NCI-H1048 (cell line): ENCODE results near the gene GNAQ.

Experiments
- DNase-seq: peaks from one replicate; lab custom pipeline; 2025; lab: John Stamatoyannopoulos, UW

Gene GNAQ

DNA sequence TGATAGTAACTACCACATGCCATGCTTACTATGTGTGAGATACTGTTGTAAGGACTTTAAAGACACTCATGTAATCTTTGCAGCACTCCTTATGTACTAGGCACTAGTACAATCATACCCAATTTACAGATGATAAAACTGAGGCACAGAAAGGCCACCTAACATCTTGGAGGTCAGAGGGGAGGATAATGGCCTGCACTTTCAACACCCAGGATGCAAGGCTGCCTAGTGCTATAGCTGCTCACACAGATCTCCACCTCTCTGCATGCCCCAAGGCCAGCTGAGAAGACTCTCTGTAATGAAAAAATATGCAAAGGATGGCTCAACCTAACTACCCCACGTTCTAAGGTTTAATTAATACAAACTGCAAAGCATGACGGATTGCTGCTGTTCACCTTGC lies 57.2 kb downstream of the GNAQ start:
- no peak for DNase-seq

DNA sequence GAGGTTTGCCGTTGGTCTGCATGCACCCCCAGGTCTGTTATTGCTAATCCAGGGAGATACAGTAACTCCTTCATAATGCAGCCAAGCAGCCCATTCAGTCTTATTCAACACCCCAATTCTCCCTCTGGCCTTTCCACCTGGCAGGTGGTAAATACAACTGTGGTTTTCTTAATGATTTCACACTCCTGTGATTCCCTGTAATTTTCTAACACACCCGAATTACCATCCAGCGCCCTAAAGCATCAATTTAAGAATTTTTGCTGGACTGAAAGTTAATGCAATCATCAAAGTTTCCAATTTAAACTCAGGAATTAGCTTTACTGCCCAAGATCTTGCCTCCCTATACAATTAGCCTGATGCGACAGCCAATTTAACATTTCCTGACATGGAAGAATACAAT lies 62.5 kb downstream of the GNAQ start:
- DNase-seq, result no peak

DNA sequence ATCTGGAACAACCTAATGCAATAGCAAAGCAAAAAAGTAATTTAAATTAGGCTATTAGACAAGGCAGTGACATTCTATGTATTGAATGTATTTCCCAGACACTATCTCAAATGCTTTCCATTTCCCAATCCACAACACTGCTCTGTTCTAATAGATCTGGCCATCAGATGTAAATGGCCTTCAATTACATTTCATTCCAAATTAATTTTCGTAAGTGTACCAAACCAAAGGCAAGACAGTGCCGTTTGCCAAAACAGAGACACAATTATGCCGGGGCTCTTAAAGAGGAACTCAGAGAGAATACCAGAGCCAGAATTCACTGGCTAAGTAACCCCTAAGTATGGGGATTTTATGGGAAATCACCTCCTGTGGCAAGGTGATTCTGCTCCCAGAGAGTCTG lies 63.1 kb downstream of the GNAQ start:
- DNase-seq, result no peak

DNA sequence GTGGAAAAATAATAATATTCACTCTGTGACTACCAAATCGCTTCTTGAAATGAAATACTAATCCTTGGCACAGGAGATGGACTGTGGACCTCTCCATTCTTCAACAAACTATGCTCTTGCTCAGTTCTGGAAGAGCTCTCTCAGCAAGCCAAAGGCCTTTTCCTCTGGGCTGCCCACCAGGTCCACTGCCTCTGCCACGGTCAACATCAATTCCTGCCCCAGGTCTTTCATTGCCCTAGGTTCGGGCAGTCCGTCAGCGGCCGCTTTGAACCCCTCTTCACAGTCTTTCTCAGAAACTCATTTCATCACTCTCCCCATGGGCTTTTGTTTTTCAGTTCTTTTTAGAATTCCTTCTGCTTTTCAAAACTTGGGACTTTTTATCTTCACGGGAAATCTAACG lies 64.9 kb downstream of the GNAQ start:
- no peak for DNase-seq

DNA sequence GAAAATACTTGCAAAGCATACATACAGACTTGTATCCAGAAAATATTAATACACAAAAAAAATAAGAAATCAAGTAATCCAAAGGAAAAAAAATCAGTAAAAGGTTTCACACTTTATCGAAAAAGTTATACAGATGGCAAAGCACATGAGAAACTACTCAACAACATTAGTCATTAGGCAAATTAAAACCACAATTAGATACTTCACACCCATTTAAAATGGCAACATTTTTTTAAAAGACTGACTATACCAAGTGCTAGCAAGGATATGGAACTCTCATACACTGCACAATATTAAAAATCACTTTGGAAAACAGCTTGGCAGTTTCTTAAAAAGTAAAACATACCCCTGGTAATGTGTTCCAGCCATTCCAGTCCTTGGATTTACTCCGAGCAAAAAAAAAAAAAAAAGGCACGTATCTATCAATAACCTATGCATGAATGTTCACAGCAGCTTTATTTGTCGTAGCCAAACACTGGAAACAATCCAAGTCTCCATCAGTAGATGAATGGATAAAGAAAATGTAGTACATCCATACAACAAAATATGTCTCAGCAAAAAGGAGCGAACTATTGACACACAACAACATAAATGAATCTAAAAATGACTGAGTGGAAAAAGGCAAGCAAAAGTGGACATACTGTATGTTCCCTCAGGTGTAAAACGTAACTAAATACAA lies 66.0 kb downstream of the GNAQ start:
- DNase-seq, result no peak

DNA sequence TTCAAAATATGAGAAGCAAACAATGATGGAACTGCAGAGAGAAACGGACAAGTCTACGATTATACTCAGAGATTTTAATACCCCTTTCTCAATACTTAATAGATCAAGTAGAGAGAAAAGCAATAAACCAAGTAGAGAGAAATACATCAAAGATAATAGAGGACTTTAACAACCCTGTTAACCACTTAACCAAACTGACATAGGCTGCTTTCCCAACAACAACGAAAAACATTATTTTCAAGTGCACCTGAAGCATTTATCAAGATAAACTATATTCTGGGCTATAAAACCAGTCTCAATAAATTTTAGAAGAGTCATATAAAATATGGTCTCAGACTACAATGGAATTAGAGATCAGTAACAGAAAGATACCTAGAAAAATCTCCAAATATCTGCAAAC lies 67.4 kb downstream of the GNAQ start:
- DNase-seq, result no peak

DNA sequence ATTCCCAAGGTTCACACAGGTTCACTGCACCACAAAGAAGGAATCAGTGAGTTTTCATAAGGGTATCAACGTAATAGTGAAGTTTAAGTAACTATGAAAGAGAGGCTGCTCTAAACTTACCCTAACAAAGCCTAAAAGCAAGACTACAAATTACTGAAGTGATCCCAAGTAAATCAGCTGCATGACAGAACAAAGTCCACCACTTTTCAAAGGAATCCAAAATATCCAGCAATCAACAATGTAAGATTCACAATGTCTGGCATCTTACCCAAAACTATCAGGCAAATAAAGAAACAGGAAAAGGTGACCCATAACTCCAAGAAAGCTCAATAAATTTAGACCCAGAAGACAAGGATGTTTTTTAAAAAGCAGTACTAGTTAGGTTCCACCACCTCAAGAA lies 70.1 kb downstream of the GNAQ start:
- no peak for DNase-seq

DNA sequence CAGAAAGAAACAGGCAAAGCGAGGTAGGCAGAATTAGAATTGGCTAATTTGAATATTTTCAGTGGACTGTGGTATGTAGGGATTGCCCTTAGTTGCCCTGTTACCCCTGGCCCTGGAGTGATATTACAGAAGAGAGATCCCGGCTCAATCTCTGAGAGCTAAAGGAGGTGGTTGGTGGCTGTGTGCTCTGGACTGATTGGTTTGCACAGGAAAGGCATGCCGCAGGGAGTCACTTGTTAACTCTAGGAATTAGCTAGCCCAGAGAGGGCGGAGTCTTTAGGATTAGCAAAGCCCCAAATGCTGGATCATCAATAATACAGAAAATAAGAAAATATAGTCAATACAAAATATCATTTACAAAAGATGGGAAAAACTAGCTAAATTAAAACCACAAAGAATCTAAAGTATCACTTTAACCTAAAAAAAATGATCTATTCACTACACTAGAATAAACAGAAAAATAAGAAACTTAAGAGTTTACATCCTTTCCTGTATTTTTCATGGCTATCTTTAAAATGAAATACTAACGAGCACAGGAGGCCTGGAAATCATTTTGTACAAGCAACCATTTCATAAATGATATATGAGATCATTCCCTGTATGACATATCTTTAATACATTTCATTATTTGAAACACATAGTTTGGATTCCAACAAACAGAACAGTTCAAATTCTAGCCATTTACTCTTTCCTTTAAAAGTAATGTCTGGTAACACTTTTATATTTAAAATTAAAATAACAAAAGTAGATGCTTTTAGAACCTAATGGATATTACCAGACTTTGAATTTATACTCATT lies 71.1 kb downstream of the GNAQ start:
- DNase-seq, result no peak

DNA sequence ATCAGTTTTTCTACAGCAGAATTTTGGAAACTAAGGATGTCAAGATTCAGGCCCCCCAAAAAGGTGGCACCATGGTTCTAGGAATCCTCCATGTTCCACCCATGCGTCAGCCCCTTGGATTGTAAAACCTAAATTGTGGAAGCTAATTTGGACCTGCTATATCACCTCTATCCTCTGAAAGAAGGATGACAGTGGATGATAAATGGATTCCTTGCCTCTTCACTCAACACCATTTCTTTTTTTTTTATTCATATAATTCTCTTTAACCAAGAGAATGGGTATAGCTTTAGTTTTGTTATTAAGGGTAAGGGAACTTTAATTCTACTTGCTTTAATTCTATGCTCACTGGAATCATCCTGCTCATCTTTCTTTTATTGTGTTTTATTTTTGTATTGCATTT lies 71.8 kb downstream of the GNAQ start:
- DNase-seq, result no peak

DNA sequence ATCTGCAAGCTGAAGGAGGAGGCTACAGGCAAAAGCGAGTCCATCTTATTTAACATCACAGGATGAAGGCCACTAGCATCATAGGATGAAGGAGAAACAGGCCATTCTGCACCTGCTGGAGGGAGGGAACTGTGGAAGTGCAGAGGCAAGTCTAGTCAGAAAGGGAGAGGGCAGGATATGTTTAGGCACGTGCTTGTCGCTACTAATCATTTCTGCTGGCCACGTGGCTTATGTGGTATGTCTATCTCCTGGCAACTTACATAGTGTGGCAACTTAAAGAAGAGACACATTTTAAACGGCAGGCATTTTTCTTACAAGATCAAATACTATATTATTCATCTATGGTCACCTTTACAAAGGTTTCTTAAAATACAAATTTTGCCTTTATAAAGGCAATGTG lies 74.0 kb downstream of the GNAQ start:
- no peak for DNase-seq

DNA sequence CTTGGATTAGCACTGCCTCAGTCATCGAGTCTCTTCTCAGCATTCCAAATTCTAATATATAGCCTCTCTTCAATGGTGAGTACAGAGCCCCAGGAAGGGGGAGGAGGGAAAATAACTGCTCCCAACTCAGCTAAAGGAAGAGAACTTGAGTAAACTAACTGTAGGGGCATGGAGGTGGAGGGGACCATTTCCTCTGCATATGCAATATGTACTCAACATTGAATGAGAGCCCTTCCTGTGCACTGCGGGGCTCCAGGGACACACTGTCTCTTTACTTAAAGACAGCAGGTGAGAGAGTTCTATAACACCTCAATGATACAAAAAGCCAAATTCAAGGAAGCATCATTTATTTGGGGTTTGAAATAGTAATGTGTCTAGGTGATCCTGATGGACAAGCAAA lies 75.1 kb downstream of the GNAQ start:
- DNase-seq, result no peak

DNA sequence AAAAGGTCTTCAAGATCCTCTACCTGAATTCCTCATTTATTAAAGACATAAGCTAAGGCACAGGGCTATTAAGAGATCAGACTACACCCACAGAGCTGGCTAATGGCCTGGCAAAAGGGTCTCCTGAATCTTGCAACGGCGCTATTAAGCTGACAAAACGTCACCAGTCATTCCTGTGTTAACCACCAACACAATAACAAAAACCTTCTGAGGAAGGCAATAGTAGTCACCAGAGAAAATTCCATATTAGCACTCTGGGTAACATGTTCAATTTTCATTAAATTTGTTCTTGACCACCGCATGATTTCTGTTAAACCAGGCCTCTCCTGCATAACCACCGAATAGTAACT lies 77.0 kb downstream of the GNAQ start:
- no peak for DNase-seq

DNA sequence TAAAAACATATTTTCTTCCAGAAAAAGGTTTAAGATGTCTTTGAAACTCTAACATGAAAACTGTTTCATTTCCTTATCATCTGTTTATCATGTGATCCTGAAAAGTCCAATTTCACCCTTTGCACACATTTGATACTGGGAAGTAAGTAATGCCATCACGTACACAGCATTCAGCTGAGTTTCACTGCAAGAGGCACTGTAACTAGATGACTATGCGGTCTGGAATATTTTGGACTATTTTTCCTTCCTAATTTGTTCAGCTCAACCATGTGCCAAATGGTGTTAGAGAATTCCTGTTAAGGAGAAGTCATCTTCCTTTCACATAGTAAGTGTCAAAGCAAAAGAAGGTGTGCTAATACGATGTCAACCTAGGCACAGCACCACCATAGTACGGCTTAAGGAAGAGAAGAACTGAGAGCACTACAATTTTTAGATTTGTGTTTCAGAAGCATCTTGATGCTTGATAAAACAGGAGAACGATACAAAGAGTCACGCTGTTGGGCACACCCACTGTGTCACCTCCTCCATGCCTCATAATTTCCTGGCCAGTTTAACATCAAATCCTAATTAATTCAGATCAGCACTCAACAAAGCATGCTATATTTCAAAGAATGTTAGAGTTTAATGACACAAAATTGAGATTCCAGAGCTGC lies 77.5 kb downstream of the GNAQ start:
- no peak for DNase-seq

DNA sequence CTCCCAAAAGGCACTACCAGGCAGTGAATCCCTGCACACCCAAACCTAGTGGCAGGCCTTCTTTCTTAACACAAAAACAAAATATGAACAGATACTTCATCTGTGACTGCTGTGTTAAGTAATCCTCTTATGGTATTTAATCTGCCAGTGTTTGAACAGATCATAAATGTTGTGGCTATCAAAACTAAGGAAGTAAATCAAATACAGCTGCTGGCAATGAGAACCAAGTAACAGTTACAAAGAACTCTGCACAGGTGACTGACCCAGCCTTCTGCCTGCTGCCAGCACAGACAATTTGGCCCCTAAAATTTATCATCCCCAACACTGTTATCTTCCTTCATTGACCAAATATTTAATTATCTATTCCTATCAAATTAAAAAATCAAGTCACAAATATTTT lies 78.0 kb downstream of the GNAQ start:
- no peak for DNase-seq

DNA sequence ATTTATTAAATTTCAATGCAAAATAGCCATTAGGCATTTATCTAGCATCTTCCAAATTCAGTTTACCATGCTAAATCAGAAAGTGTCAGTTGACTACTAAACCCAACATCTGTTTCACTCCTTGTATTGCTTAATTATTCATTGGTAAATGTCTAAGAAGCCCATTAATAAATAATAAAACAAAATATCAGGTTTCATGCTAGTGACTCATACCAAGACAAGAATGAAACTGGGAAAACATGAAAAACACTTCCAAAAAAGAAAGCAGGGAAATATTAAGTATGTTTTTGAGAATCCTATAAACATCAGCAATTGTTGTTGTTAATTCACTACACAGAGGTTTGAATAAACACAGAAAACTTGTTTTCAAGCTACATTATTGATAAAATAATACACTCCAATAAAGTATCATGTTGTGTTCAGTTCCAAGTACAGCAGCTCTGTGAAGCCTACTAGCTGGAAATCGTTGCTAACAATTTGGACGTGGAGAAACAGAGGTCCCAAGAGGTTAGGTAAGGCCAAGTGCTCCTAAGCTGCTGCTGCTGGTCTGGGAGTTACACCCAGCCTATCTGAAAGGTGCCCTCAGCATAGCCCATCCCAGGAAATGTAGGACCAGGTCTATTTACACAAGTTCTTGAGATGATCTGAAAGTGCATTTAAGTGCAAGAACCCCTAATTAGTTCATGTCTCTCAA lies 78.8 kb downstream of the GNAQ start:
- no peak for DNase-seq

DNA sequence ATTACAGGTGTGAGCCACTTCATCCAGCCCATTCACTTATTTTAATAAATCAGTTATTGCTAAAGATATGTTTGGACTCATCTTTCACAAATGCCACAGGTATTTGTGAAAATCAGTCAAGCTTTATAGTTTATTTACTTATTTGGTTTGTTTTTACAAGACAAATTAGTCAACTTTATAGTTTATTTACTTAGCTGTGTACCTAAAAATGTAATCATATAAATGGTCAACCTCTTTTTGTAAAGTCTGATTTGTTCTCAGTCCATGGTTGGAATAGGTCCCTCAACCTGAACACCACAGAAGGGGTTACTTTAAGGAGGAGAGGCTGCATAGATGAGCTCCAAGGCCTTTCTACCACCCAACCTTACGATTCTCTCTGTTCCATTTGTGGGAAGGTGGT lies 80.2 kb downstream of the GNAQ start:
- no peak for DNase-seq

DNA sequence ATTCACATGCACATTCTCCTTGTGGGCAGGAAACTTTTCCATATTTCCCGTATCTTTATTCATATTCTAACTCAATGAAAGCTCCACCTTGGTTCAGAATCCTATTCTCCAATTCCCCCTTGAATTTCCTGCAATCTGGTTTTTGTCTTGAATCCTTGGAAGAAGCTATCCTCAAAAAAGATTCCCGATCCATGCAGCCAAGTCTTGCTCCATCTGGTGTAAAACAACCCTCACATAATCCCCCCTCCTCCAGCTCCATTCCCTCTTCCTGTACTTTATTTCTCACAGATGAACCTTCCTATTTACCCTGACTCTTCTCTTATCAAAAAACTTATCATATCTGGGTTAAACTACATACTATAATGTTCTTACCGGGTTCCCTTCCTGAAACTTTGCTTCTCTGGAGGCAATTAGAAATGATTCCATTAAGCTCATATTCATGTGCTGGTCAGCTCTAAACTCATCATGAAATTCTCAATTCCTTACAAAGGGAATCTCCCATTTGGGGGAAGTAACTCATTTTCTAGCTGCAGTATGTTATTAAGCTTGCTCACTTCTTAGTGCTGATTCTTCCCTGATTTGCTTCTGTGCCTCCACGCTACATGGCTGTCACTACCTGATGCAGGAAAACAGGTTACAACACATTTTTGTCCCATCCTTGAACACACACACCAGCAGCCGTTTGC lies 81.7 kb downstream of the GNAQ start:
- no peak for DNase-seq

DNA sequence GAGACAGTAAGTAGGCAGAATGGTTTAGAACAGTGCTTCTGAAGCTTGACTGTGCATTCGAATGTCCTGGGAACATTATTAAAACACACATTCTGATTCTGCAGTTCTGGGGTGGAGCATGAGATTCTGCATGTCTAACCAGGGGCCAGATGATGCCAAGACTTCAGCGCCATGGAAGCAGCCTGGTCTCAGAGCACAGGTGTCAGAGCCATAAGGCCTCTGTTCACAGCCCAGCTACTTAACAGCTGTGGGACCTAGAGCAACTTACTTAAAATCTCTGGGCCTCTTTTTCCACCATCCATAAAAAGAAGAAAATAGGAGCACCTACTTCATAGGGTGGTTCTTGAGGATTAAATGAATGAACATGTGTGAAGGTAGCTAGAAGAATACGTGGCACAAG lies 84.0 kb downstream of the GNAQ start:
- DNase-seq, result no peak

DNA sequence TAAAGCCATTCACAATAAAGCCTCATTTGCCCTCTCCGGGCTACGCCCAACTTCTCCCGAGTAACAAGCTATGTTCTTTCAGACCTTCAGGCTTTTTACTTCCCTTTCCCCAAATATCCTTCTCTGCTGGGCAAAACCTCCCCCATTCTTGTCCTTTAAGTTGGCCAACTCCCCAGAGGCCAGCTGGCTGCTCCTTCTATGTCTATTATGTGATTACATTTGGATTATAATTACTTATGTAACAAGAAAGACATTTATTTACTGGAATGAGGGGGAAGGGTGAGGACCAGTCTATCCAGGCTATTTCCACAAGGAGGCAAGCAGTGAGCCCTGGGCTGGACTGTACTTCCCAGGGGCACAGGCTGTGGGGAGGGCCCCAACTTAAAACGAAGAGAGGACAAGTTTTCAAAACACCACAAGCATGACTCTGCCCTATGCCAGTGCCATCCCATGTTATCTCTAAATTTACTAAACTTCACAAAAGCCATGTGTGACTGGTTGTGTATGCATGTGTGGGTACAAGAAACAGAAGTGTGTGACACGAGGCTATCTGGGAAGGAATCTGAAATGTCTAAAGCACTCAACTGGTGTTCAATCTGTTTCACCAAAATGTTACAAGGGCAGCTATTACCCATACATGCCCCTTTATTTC lies 84.5 kb downstream of the GNAQ start:
- DNase-seq, result no peak

DNA sequence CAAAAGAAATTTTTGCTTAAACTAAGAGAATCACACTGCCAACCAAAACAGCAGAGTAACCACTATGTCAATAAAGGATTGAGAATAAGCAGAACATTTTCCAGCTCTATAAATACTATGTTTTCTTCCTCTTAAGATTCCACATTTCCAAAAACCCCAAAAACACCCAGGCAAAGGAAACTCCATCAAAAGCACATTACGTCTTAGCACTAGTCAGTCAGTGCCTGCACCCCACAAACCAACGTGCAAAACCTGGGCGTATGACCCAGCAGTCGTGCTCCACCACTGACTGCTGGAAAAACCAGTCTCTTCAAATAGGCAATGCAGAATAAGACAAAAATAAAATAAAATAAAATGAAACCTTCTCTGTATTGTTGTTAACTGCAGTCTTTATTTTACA lies 85.3 kb downstream of the GNAQ start:
- DNase-seq, result no peak

DNA sequence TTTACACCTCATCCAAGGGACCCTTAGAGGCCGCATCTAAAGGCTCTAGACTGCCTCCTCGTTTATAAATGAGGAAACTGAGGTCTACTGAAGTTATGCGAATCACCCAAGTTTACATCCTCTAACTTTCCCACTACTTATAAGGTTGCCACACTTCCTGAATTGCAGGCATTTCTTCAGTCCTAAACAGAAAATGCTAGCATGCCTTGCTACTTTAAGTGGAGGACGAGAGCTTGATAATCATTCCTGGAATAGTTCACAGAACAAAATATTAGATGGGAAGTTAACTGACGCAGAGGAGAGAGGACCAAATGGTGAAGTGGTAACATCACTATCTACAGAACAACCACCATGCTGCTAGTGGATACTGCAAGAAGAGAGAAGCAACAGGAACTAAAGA lies 85.8 kb downstream of the GNAQ start:
- DNase-seq, result no peak
